Activated naive CD8-positive, alpha-beta T cell (primary cell): ENCODE data around the gene SORCS2.

Experiments
- H3K27ac Mint-ChIP-seq: one replicate; pipeline ENCODE4 v1.8.0; 2021; ENCODE audit warnings: mixed read lengths
- H3K27me3 Mint-ChIP-seq: one replicate; pipeline ENCODE4 v1.8.0; 2021; ENCODE audit warnings: mixed read lengths
- H3K36me3 Mint-ChIP-seq: one replicate; pipeline ENCODE4 v1.8.0; 2021; ENCODE audit warnings: mixed read lengths
- H3K4me1 Mint-ChIP-seq: one replicate; pipeline ENCODE4 v1.8.0; 2021; ENCODE audit warnings: low read depth, mixed read lengths
- H3K4me3 Mint-ChIP-seq: one replicate; pipeline ENCODE4 v1.8.0; 2021; ENCODE audit warnings: mild to moderate bottlenecking, mixed read lengths
- H3K9me3 Mint-ChIP-seq: one replicate; pipeline ENCODE4 v1.8.0; 2021; ENCODE audit warnings: low read depth, mixed read lengths

The SORCS2 gene

DNA sequence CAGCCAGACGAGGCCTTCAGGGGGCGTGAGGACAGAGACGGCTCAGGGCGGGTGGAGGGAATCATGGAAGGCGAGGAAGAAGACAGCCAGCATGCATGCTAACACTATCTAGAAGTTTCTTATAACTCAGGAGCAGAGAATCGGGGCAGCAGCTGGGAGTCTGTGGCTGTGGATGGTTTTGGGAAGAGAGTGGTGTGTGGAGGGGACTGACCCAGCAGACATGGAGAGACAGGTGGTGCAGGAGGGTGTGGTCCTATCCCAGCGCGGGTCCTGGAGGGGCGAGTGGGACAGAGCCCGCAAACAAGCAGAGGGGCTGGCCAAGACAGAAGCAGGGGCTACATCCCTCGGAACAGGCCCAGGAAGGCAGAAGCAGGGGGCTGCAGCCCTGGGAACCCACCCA, 555.2 kb downstream of the SORCS2 start:
- H3K36me3 Mint-ChIP-seq: no peaks in the 10 kb centered on the region
- no peaks in the 10 kb centered on the region for H3K9me3 Mint-ChIP-seq
- no peak overlapping the region for H3K27ac Mint-ChIP-seq
- H3K4me1 Mint-ChIP-seq: peaks cover 30% of the 10 kb centered on the region
- no peaks in the 10 kb centered on the region for H3K27me3 Mint-ChIP-seq
- H3K4me3 Mint-ChIP-seq: no peak overlapping the region

DNA sequence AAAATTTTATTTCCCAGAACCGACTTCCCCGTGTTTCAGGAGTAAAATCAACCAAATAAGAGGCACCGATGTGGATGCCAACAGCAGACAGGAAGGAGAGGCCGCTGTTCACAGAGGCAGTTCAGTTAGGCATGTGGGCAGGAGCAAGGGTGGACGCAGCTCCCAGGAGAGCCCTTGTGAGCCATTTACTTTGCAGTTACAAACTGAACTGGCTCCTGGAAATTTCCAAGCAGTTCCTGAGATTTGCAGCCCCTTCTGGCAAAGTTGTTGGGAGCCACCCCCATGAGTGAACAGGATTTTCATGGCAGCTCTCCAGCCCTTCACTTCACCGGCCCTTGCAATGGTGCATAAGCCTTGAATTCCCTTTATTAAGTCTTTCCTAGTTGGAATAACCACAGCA, 558.2 kb downstream of the SORCS2 start:
- H3K9me3 Mint-ChIP-seq: no peaks in the 10 kb centered on the region
- no peak overlapping the region for H3K4me3 Mint-ChIP-seq
- H3K27me3 Mint-ChIP-seq: no peaks in the 10 kb centered on the region
- peaks cover 27% of the 10 kb centered on the region for H3K4me1 Mint-ChIP-seq
- H3K27ac Mint-ChIP-seq: peak overlapping the region; percentile 94
- H3K36me3 Mint-ChIP-seq: no peaks in the 10 kb centered on the region

DNA sequence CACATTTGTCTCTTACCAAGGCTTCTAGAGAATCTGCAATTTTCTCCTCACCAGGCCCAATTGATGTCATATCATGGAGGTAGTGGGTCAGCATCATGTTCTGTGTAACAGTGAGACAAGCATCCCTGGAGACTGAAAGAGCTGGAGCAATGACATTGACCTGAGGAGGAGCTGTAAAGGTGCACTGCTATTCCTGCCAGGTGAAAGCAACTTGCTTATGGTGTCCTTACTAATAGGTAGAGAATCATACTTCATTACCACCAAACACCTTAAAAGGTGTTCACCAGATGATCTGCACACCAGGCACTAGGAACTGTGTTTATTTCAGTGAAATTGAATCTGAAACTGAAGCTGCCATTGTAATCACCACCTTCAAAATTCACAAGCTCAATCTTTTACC, 558.6 kb downstream of the SORCS2 start:
- no peak overlapping the region for H3K4me3 Mint-ChIP-seq
- H3K36me3 Mint-ChIP-seq: no peaks in the 10 kb centered on the region
- no peaks in the 10 kb centered on the region for H3K27me3 Mint-ChIP-seq
- H3K4me1 Mint-ChIP-seq: peaks cover 27% of the 10 kb centered on the region
- no peaks in the 10 kb centered on the region for H3K9me3 Mint-ChIP-seq
- no peak overlapping the region for H3K27ac Mint-ChIP-seq

DNA sequence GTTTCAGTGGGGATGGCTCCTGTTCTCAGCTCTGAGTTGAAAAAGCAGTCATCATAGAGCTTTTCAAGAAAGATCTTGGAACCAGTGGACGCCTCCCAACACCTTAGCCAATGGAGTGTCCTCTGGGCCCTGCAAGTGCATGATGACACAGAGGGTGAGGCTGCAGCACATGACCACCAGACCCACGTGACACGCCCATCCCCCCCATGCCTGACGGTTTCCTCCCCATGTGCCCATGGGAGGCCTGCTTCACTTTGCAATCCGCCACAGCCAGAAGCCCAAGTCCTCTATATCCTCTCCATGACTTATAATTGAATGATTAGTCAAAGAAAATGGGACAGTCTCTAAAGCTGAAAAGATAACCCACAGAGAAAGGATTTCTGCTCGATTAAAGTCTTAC, 560.3 kb downstream of the SORCS2 start:
- H3K27ac Mint-ChIP-seq: no peak overlapping the region
- H3K4me1 Mint-ChIP-seq: peaks cover 26% of the 10 kb centered on the region
- no peak overlapping the region for H3K4me3 Mint-ChIP-seq
- H3K9me3 Mint-ChIP-seq: no peaks in the 10 kb centered on the region
- no peaks in the 10 kb centered on the region for H3K36me3 Mint-ChIP-seq
- H3K27me3 Mint-ChIP-seq: no peaks in the 10 kb centered on the region

DNA sequence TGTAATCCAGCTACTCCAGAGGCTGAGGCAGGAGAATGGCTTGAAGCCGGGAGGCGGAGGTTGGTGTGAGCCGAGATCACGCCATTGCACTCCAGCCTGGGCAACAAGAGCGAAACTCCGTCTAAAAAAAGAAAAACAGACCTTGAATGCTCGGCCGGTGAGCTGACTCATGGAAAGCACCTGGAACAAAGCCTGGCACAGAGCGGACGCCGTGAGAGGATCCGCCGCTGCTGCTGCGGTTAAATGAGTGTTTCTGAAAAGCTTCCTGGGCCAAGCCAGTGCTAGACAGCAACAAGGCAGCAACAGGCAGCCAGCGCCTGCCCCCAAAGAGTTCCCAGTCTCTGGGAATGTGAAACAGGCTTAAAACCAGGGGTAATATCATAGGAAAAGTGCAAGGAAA, 560.9 kb downstream of the SORCS2 start:
- Mint-ChIP-seq H3K36me3 (no peaks in the 10 kb centered on the region), H3K27ac (no peak overlapping the region), H3K4me3 (no peak overlapping the region), H3K9me3 (no peaks in the 10 kb centered on the region), H3K27me3 (no peaks in the 10 kb centered on the region), H3K4me1 (peaks cover 32% of the 10 kb centered on the region)

DNA sequence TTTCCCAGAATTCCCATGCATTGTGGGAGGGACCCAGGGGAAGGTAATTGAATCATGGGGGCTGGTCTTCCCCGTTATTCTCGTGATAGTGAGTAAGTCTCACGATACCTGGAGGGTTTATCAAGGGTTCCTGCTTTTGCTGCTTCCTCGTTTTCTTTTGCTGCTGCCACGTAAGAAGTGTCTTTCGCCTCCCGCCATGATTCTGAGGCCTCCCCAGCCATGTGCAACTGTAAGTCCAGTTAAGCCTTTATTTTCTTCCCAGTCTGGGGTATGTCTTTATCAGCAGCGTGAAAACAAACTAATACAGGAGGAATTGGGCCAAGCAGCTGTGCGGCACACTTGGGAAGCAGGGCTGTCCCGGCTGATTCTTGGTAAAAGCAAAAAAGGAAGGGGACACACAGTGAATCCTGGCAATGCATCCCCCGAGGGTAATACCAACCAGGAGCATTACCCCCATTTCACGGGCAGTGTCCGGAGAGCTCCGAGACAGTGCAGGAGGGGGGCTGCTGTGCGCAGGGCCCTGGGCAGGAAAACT, 561.7 kb downstream of the SORCS2 start:
- Mint-ChIP-seq H3K9me3 (no peaks in the 10 kb centered on the region), H3K36me3 (no peaks in the 10 kb centered on the region), H3K27me3 (no peaks in the 10 kb centered on the region), H3K4me1 (peaks cover 35% of the 10 kb centered on the region), H3K27ac (no peak overlapping the region), H3K4me3 (no peak overlapping the region)

DNA sequence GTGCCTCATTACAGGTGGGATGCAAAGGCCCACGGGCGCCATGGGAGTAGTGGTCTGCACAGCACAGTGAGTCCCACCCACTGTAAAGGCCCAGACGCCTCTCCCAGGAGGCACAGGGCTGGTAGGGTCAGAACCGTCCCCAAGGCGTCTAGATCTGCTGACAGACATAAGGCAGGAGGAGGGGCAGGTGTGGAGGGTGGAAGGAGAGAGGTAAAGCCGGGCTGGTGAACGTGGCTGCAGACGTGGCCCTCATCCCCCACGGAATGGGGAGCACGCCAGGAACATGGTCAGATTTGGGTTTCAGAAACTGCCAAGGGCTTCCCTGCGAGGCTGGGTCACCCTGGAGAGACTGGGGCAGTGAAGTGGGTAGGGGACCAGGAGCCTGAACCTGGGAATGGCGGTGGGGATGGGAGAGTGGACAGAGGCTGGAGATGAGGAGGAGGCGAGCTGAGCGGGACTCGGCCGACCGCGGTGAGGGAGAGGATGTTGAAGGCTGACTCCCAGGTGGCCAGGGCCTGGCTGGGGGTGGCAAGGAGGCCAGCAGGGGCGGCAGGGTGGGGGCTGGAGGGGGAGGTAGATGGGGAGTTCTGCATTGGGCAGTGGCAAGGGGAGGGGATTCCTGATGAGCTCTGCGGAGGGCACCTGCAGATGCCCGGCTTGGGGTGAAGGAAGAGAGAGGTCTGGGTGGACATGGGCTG, 562.4 kb downstream of the SORCS2 start:
- no peaks in the 10 kb centered on the region for H3K9me3 Mint-ChIP-seq
- H3K4me1 Mint-ChIP-seq: peaks cover 34% of the 10 kb centered on the region
- no peaks in the 10 kb centered on the region for H3K27me3 Mint-ChIP-seq
- no peak overlapping the region for H3K4me3 Mint-ChIP-seq
- no peak overlapping the region for H3K27ac Mint-ChIP-seq
- no peaks in the 10 kb centered on the region for H3K36me3 Mint-ChIP-seq

DNA sequence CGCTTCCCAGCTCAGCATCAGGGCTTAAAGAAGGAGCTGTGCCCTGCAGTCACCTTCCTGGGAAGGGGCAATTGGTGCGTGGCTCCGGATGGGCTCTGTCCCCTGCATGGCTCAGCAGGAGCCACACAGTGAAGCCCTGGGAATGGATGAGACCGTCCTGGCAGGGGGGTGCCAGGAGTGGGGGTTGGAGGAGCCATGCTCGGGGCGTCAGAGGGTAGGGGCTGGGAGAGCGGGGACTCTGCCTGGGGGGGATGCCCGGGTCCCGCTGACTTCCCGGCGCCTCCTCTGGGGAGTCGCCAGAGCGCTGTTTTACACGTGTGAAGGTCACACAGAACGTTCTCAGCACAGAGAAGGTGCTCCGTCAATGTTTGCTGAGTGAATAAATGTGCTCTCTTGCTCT, 563.2 kb downstream of the SORCS2 start:
- H3K4me1 Mint-ChIP-seq: peaks cover 31% of the 10 kb centered on the region
- no peak overlapping the region for H3K27ac Mint-ChIP-seq
- H3K36me3 Mint-ChIP-seq: no peaks in the 10 kb centered on the region
- no peak overlapping the region for H3K4me3 Mint-ChIP-seq
- H3K9me3 Mint-ChIP-seq: no peaks in the 10 kb centered on the region
- no peaks in the 10 kb centered on the region for H3K27me3 Mint-ChIP-seq

DNA sequence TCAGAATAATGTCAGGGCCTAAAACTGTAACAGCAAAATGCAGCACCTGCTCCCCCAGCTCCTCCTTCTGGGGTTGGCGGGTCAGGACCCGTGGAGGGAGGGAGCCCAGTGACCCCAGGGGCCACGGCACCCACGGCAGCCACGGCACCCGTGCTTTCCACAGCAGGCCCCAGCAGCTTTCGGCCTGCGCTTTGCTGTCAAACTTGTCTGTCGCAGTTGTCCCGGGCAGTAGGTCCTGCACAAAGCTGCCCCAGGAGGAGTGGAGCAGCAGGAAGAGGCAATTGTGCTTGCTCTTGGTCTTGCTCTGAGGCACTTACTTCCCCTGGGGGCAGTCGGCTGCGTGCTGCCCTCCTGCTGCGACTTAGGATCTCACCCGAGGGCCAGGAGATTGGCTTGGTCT, 563.7 kb downstream of the SORCS2 start:
- H3K9me3 Mint-ChIP-seq: no peaks in the 10 kb centered on the region
- H3K4me1 Mint-ChIP-seq: peaks cover 29% of the 10 kb centered on the region
- no peaks in the 10 kb centered on the region for H3K27me3 Mint-ChIP-seq
- H3K36me3 Mint-ChIP-seq: no peaks in the 10 kb centered on the region
- H3K27ac Mint-ChIP-seq: no peak overlapping the region
- no peak overlapping the region for H3K4me3 Mint-ChIP-seq

DNA sequence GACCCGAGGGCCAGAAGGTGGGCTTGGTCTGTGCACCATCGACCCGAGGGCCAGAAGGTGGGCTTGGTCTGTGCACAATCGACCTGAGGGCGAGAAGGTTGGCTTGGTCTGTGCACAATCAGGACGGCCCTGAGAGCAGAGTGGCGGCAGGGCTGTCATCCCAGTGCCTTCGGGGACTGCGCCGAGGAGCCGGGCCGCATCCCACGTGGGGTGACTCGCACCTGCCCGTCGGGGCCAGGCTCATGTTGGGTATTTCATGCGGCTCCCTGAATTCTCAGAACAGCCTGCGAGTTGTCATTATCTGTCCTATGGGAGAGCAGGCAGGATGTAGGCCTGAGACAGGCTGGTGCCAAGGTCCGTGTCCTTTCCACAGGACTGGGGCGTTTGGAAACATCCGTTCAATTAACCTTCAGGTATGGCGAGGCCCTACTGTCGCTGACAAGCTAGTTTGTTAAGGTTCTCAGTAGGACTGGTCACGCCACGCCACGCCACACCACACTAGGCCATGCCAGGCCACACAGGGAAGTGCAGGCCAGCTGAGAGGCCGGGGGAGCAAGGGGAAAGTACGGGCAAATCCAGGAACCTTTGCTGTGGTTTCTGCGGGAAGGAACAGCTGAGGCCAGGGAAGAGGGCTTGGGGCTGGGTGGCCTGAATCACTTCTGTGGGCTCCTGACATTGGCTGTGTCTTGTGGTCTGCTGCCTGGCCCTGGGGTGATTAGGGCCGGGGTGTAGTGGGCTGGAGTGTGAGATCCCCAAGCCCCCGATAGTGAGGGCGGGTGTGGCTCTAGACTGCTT, 564.4 kb downstream of the SORCS2 start:
- Mint-ChIP-seq H3K27me3 (no peaks in the 10 kb centered on the region), H3K27ac (no peak overlapping the region), H3K36me3 (no peaks in the 10 kb centered on the region), H3K4me3 (no peak overlapping the region), H3K4me1 (peaks cover 33% of the 10 kb centered on the region), H3K9me3 (no peaks in the 10 kb centered on the region)

DNA sequence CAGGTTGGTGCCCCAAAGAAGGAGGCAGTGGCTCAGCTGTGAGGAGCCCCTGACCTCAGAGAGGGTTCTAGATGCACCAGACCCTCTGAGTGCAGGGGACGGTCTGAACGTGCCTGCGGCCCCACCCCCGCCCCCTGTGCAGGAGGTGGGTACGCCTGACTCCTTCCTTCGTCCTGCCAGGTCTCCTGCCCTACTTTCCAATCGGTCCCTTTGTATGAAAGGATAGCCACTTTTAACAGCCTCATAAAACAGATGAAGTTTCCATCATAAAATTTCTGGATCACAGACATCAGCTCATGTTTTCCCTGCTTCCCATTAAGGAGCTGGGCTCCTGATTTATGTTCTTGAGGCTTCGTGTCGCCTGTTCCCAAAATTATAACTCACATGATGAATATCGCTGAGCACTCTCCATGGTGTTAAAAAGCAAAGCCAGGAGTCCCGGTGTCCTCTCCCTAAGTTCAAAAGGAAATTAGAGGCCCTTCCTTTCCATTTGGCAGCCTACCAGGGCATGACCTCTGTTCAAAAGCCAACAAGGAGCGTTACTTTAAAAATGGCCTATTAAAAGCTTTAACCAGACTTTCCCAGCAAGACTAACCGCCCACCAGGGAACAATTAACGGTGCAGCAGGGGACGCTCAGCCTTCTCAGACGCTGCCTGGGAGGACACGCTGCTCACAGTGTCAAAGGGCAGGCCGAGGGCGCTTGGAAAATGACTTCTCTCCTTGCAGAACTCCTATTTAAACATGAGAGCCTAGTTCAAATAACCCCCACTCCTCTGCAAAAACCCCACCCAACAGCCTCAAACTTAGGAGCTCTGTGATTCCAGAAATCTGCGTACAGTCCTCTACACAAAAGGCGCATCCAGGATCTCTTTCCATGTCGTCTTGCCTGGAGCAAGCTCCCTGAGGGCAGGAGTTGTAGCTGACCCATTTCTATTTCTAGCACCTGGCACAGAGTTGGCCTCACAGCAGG, 565.4 kb downstream of the SORCS2 start:
- H3K4me1 Mint-ChIP-seq: peaks cover 36% of the 10 kb centered on the region
- H3K4me3 Mint-ChIP-seq: peak overlapping the region; percentile 36
- H3K36me3 Mint-ChIP-seq: no peaks in the 10 kb centered on the region
- H3K27me3 Mint-ChIP-seq: no peaks in the 10 kb centered on the region
- H3K9me3 Mint-ChIP-seq: no peaks in the 10 kb centered on the region
- H3K27ac Mint-ChIP-seq: peak overlapping the region; percentile 61

DNA sequence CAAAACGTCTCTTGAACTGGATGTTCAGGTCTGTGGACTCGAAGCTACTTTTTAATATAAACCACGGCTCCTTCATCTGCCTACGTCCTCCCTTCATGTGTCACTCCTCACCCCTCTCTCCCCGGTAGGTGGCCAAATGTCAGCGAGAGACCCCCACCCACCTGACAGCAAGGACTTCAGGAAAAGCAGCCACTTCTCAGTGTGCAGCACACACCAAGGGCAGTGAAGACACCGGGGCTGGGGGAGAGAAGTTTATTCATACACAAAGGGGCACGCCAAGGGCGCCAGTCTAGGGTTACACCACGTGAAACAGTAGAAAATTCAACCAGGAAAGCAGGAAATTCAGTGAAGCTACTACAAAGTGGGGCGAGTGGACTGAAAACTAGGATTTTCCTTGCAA, 566.1 kb downstream of the SORCS2 start:
- Mint-ChIP-seq H3K27ac (peak overlapping the region; percentile 61), H3K27me3 (no peaks in the 10 kb centered on the region), H3K4me3 (peak overlapping the region; percentile 36), H3K4me1 (peaks cover 36% of the 10 kb centered on the region), H3K36me3 (no peaks in the 10 kb centered on the region), H3K9me3 (no peaks in the 10 kb centered on the region)

DNA sequence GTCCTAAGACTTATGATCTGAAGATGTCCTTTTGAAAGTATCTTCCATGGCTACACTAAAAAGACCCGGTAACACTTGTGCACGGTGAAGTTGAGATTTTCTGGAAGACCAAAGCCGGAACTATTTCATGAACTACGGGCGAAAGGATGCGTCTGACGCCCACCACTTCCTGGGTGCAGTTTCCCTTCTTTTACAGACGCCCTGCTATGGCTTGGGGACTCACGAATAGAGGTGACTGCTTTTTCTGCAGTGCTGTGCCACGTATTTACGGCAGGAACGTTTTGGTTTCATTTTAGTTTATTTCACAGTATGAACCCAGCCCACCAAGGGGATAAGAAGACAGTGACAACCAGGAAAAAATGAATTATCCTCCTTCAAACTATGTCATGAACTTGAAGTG, 566.9 kb downstream of the SORCS2 start:
- Mint-ChIP-seq H3K4me3 (peak overlapping the region; percentile 73), H3K36me3 (no peaks in the 10 kb centered on the region), H3K9me3 (no peaks in the 10 kb centered on the region), H3K4me1 (peaks cover 36% of the 10 kb centered on the region), H3K27ac (peak overlapping the region; percentile 92), H3K27me3 (no peaks in the 10 kb centered on the region)

DNA sequence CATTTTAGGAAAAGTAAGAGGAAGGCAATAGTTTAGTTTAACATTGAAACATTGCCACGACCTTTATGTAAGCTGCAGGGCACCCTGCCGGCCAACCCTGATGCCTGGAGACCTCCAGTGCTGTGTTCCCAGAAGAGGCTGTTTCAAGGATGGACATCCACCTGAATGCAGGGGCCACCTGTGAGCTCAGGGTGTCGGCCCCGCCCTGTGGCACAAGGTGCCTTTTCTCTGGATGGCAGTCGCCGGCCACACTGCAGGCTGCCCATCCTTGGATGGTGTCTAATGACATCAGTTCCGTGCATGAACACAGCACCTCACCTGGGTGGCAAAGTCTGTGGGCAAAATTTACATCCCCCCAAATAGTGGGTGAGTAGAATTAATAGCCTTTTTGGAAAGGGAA, 567.3 kb downstream of the SORCS2 start:
- no peaks in the 10 kb centered on the region for H3K36me3 Mint-ChIP-seq
- H3K27ac Mint-ChIP-seq: peak overlapping the region; percentile 92
- peak overlapping the region; percentile 73 for H3K4me3 Mint-ChIP-seq
- no peaks in the 10 kb centered on the region for H3K27me3 Mint-ChIP-seq
- peaks cover 36% of the 10 kb centered on the region for H3K4me1 Mint-ChIP-seq
- H3K9me3 Mint-ChIP-seq: no peaks in the 10 kb centered on the region

DNA sequence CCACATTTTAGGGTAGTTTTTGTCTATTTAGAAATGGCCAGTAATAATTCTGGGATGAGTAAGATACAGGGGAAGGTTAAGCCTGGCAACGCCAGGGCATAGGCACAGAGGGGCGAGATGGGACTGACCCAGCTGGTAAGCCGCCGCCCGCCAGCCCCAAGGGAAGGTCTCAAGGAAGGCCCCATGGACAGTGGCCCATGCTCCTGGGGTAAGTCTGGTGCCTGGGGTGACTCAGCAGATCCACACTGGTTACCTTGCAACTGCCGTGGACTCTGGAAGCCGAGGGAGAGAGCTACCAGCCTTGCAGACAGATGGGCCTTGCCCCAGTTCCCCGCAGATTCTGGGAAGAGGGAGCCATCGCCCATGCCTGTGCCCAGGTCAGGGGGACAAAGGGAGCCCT, 567.9 kb downstream of the SORCS2 start:
- H3K27ac Mint-ChIP-seq: peak overlapping the region; percentile 92

More for the DNA sequence above, 567.9 kb downstream of the SORCS2 start:
- Mint-ChIP-seq H3K4me3 (peak overlapping the region; percentile 73), H3K9me3 (no peaks in the 10 kb centered on the region), H3K36me3 (no peaks in the 10 kb centered on the region), H3K27me3 (no peaks in the 10 kb centered on the region), H3K4me1 (peaks cover 36% of the 10 kb centered on the region)
